SK-N-SH (cell line): ENCODE results near the gene ZMIZ2.

Source experiments
- ELF1 ChIP-seq: IDR thresholded peaks from 2 replicates; pipeline ENCODE4 v1.4.0; 2012
- EP300 ChIP-seq, 2 experiments: IDR thresholded peaks; 2 replicates each; pipeline versions ENCODE4 v1.4.0 to v1.6.1; 2012; ENCODE audit warnings: borderline replicate concordance in 1 of 2, low read depth in 1 of 2, low read length in 1 of 2
- GATA2 ChIP-seq: sonication (generic); formaldehyde crosslinking; IDR thresholded peaks from 2 replicates; pipeline ENCODE4 v1.5.0; 2020; ENCODE audit warnings: mild to moderate bottlenecking, missing genetic modification reagents
- JUND ChIP-seq: IDR thresholded peaks from 2 replicates; pipeline ENCODE4 v1.4.0; 2012
- RAD21 ChIP-seq: IDR thresholded peaks from 2 replicates; pipeline ENCODE4 v1.6.1; 2012; ENCODE audit warnings: mild to moderate bottlenecking, low read length
- SIN3A ChIP-seq: IDR thresholded peaks from 2 replicates; pipeline ENCODE4 v1.6.1; 2012; ENCODE audit warnings: low read depth, mild to moderate bottlenecking, low read length, moderate library complexity, borderline replicate concordance
- SMC3 ChIP-seq: IDR thresholded peaks from 2 replicates; pipeline ENCODE4 v1.6.1; 2012; ENCODE audit warnings: low read depth, low read length, improper control_type of control experiment
- TAF1 ChIP-seq: IDR thresholded peaks from 2 replicates; pipeline ENCODE4 v1.6.1; 2012; ENCODE audit warnings: low read depth, mild to moderate bottlenecking, low read length, moderate library complexity, borderline replicate concordance
- TEAD4 ChIP-seq: IDR thresholded peaks from 2 replicates; pipeline ENCODE4 v1.4.0; 2012; ENCODE audit warnings: mild to moderate bottlenecking, borderline replicate concordance; ENCODE audit not compliant: insufficient read depth
- USF2 ChIP-seq: fragments of 150-350 bp; IDR thresholded peaks from 2 replicates; pipeline ENCODE4 v1.6.1; 2017; ENCODE audit warnings: antibody characterized with exemption, low read length, low read depth, borderline replicate concordance
- YY1 ChIP-seq: IDR thresholded peaks from 2 replicates; pipeline ENCODE4 v1.4.0; 2012; ENCODE audit warnings: low read depth, mild to moderate bottlenecking
- TF ChIP-seq, protein P1 (sequence below): fragments of 200-600 bp; sonication (generic); IDR thresholded peaks from 2 replicates; pipeline ENCODE4 v1.6.1; 2017; ENCODE audit warnings: antibody characterized with exemption, mild to moderate bottlenecking, moderate library complexity
- TF ChIP-seq, protein P2 (sequence below): IDR thresholded peaks from 2 replicates; pipeline ENCODE4 v1.4.0; 2012; ENCODE audit warnings: low read depth, borderline replicate concordance
- TF ChIP-seq, protein P3 (sequence below): IDR thresholded peaks from 2 replicates; pipeline ENCODE4 v1.6.1; 2012; ENCODE audit warnings: mild to moderate bottlenecking, low read depth, low read length, moderate library complexity

- TF ChIP-seq, protein P1, sequence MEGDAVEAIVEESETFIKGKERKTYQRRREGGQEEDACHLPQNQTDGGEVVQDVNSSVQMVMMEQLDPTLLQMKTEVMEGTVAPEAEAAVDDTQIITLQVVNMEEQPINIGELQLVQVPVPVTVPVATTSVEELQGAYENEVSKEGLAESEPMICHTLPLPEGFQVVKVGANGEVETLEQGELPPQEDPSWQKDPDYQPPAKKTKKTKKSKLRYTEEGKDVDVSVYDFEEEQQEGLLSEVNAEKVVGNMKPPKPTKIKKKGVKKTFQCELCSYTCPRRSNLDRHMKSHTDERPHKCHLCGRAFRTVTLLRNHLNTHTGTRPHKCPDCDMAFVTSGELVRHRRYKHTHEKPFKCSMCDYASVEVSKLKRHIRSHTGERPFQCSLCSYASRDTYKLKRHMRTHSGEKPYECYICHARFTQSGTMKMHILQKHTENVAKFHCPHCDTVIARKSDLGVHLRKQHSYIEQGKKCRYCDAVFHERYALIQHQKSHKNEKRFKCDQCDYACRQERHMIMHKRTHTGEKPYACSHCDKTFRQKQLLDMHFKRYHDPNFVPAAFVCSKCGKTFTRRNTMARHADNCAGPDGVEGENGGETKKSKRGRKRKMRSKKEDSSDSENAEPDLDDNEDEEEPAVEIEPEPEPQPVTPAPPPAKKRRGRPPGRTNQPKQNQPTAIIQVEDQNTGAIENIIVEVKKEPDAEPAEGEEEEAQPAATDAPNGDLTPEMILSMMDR = no peak
- TF ChIP-seq TEAD4 (no peak), EP300 (IDR thresholded peaks at IDR 0.05; ENCODE audit: borderline replicate concordance in 1 of 2, low read depth in 1 of 2, low read length in 1 of 2) (no peak), SIN3A (no peak), ELF1 (no peak), JUND (no peak), SMC3 (no peak), YY1 (no peak), RAD21 (no peak), GATA2 (CRISPR knock-in tag) (no peak), TAF1 (no peak), USF2 (no peak)
- TF ChIP-seq, protein P2, sequence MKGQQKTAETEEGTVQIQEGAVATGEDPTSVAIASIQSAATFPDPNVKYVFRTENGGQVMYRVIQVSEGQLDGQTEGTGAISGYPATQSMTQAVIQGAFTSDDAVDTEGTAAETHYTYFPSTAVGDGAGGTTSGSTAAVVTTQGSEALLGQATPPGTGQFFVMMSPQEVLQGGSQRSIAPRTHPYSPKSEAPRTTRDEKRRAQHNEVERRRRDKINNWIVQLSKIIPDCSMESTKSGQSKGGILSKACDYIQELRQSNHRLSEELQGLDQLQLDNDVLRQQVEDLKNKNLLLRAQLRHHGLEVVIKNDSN = no peak
- TF ChIP-seq, protein P3, sequence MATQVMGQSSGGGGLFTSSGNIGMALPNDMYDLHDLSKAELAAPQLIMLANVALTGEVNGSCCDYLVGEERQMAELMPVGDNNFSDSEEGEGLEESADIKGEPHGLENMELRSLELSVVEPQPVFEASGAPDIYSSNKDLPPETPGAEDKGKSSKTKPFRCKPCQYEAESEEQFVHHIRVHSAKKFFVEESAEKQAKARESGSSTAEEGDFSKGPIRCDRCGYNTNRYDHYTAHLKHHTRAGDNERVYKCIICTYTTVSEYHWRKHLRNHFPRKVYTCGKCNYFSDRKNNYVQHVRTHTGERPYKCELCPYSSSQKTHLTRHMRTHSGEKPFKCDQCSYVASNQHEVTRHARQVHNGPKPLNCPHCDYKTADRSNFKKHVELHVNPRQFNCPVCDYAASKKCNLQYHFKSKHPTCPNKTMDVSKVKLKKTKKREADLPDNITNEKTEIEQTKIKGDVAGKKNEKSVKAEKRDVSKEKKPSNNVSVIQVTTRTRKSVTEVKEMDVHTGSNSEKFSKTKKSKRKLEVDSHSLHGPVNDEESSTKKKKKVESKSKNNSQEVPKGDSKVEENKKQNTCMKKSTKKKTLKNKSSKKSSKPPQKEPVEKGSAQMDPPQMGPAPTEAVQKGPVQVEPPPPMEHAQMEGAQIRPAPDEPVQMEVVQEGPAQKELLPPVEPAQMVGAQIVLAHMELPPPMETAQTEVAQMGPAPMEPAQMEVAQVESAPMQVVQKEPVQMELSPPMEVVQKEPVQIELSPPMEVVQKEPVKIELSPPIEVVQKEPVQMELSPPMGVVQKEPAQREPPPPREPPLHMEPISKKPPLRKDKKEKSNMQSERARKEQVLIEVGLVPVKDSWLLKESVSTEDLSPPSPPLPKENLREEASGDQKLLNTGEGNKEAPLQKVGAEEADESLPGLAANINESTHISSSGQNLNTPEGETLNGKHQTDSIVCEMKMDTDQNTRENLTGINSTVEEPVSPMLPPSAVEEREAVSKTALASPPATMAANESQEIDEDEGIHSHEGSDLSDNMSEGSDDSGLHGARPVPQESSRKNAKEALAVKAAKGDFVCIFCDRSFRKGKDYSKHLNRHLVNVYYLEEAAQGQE = no peak
Observed at GRCh38 chr7:44720301-44720700, 28.3 kb upstream of the ZMIZ2 start.
